HG02798 (cell line): Measurements from ENCODE around the gene CRIP3.
"Not testable (repeated sequence)": the region's sequence is repeated elsewhere in the genome, so short reads cannot be mapped to it uniquely, and the experiment has no call there.

ENCODE experiments used
- ATAC-seq: cut with Tn5 transposase; IDR thresholded peaks from one replicate; pipeline ENCODE4 v1.9.1; 2021; ENCODE audit warnings: mild to moderate bottlenecking; ENCODE audit not compliant: unreplicated experiment, poor library complexity

Gene CRIP3

GRCh38 chr6:43308101-43308989 is at the start of gene CRIP3:
Gene CRIP3, minus strand, starts transcription at chr6:43308826. Its CDS starts 34 bp downstream, at chr6:43308792.
- peak; percentile 64 for ATAC-seq

- no peak for ATAC-seq
These were observed 47.4 kb upstream of the CRIP3 start for GRCh38 chr6:43355862-43356590.

- ATAC-seq = not testable (repeated sequence)
These were observed 43.3 kb upstream of the CRIP3 start for GRCh38 chr6:43351951-43352350.

GRCh38 chr6:43347444-43347843 is 38.8 kb upstream of the CRIP3 start:
- no peak for ATAC-seq

GRCh38 chr6:43347021-43347420 is 38.4 kb upstream of the CRIP3 start:
- ATAC-seq = no peak

GRCh38 chr6:43346243-43346642 is 37.6 kb upstream of the CRIP3 start:
- ATAC-seq = not testable (repeated sequence)

GRCh38 chr6:43339168-43339567 is 30.5 kb upstream of the CRIP3 start:
- ATAC-seq = peak; percentile 83

GRCh38 chr6:43338243-43338642 is 29.6 kb upstream of the CRIP3 start:
- peak; percentile 51 for ATAC-seq

- ATAC-seq = no peak
These were observed 27.8 kb upstream of the CRIP3 start for GRCh38 chr6:43336382-43336781.

- ATAC-seq = no peak
These were observed 26.8 kb upstream of the CRIP3 start for GRCh38 chr6:43335469-43335868.

GRCh38 chr6:43334466-43335095 is 26.0 kb upstream of the CRIP3 start:
- ATAC-seq = no peak

GRCh38 chr6:43331891-43332290 is 23.3 kb upstream of the CRIP3 start:
- ATAC-seq = no peak

GRCh38 chr6:43331470-43331869 is 22.8 kb upstream of the CRIP3 start:
- ATAC-seq = no peak

GRCh38 chr6:43328528-43328927 is 19.9 kb upstream of the CRIP3 start:
- no peak for ATAC-seq

GRCh38 chr6:43325876-43326275 is 17.2 kb upstream of the CRIP3 start:
- ATAC-seq = no peak

- ATAC-seq = no peak
These were observed 9.4 kb upstream of the CRIP3 start for GRCh38 chr6:43318011-43318410.

GRCh38 chr6:43313813-43314212 is 5.2 kb upstream of the CRIP3 start:
- ATAC-seq = no peak

GRCh38 chr6:43311666-43312065 is 3.0 kb upstream of the CRIP3 start:
- ATAC-seq = no peak

- ATAC-seq = no peak
These were observed 2.0 kb upstream of the CRIP3 start for GRCh38 chr6:43310624-43311023.

GRCh38 chr6:43310134-43310533 is 1.5 kb upstream of the CRIP3 start:
- ATAC-seq = no peak

- no peak for ATAC-seq
These were observed 408 bp upstream of the CRIP3 start for GRCh38 chr6:43308990-43309477.
